GM12801 (cell line): ENCODE data around the gene CMTM3.

Source experiments
- CTCF ChIP-seq: IDR thresholded peaks from one replicate; pipeline ENCODE4 v1.5.1; 2011; ENCODE audit warnings: control low read depth; ENCODE audit not compliant: insufficient read length; ENCODE audit errors: extremely low read depth

Gene CMTM3

GRCh38 chr16:66639091-66639885, 34.8 kb downstream of the CMTM3 start:
- TF ChIP-seq CTCF = no peak

DNA sequence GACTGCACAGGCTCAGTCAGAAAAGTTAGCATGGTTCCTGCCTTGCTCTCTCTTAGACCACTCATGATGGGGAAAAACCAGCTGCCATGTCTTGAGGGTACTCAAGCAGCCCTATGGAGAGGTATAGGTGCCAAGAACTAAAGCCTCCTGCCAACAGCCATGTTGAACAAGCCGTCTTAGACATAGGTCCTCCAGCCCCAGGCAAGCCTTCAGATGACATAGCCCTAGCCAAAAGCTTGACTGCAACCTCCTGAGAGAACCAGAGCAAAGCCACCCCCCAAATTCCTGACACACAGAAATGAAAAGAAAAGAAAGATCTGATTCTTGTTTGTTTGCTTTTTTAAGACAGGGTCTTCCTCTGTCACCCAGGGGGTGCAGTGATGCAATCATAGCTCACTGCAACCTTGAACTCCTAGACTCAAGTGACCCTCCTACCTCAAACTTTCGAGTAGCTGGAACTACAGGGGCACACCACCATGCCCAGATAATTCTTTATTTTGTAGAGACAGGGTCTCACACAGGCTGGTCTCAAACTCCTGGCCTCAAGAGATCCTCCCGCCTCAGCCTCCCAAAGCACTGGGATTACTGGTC, 36.3 kb downstream of the CMTM3 start:
- no peak for TF ChIP-seq CTCF

- TF ChIP-seq CTCF = no peak
Observed at GRCh38 chr16:66641387-66641786, 36.9 kb downstream of the CMTM3 start.

DNA sequence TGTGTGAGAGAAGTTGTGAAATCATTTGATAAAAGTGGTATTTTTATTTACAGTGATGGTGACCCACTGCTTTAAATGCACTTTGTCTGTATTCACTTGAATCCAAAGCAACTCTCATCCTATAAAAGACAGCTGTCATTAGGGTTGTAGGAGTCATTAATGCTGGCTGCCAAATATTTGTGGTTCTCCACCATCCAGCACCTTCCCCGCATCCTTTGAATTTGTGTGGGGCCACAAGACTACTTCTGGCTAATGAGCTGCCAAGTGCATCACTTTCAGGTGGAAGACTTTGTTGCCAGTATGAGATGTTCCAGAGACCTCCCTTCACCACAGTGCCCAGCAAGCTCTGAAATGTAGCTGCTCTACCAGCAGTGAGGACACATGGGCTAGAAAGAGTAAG, 43.4 kb downstream of the CMTM3 start:
- no peak for TF ChIP-seq CTCF

DNA sequence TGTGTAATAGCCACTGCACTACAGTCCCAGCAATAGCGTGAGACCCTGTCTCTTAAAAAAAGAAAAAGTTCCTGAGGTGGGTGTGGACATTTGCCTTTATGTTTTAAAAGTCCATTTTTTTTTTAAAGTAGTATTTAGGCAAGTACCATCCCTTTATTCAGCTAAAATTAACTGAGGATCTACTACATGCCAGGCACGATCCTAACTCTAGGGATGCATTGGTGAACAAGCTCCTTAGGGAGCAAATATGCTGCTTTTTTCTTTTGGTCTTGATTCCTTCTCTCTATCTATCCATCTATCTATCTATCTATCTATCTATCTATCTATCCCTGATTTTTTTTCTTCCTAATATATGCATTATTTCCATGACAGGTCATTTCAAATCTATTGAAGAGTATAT, 44.7 kb downstream of the CMTM3 start:
- no peak for TF ChIP-seq CTCF

- no peak for TF ChIP-seq CTCF
Observed at GRCh38 chr16:66649636-66650205, 45.2 kb downstream of the CMTM3 start.

GRCh38 chr16:66650707-66651473, 46.4 kb downstream of the CMTM3 start:
- TF ChIP-seq CTCF = peak; percentile 72
